Endothelial cell of umbilical vein (primary cell): ENCODE data around the gene TRANK1.

Source experiments
- EZH2 ChIP-seq: IDR thresholded peaks from 2 replicates; pipeline ENCODE4 v1.6.1; 2012; ENCODE audit warnings: borderline replicate concordance, low read depth, mild to moderate bottlenecking, moderate library complexity, low read length, inconsistent platforms; ENCODE audit not compliant: severe bottlenecking
- POLR2A ChIP-seq: IDR thresholded peaks from 2 replicates; pipeline ENCODE4 v1.6.1; 2012; ENCODE audit warnings: low read depth, mild to moderate bottlenecking, control low read depth, low read length

GRCh38 chr3:36964817-36965216, 20.0 kb upstream of the TRANK1 start:
- TF ChIP-seq POLR2A (no peak), EZH2 (no peak)
